Osteoblast (primary cell): ENCODE results near the gene OR7D4. TPM values are rescaled to one million over a fixed set of nuclear protein-coding genes. Genes with fewer than 3 reads are reported as not detected.
"Not testable (repeated sequence)": the region's sequence is repeated elsewhere in the genome, so short reads cannot be mapped to it uniquely, and the experiment has no call there.

Experiments used
- DNase-seq: peaks from one replicate; pipeline ENCODE4 v3.0.0; 2011; ENCODE audit warnings: low spot score, mixed read lengths; ENCODE audit not compliant: insufficient read length; ENCODE audit errors: missing footprints
- H2AFZ ChIP-seq: 2 replicates; pipeline ENCODE4 v1.6.0; 2011; ENCODE audit warnings: mild to moderate bottlenecking, low read length
- H3K27ac ChIP-seq: 2 replicates; pipeline ENCODE4 v1.5.1; 2011; ENCODE audit warnings: mild to moderate bottlenecking, low read depth, low read length, moderate library complexity
- H3K27me3 ChIP-seq: 2 replicates; pipeline ENCODE4 v1.6.0; 2012; ENCODE audit warnings: mild to moderate bottlenecking, control low read depth, inconsistent platforms, low read length, moderate library complexity; ENCODE audit not compliant: insufficient read depth
- H3K36me3 ChIP-seq: 2 replicates; pipeline ENCODE4 v1.5.1; 2011; ENCODE audit warnings: mild to moderate bottlenecking, low read length, control low read depth, moderate library complexity; ENCODE audit not compliant: insufficient read depth
- H3K4me1 ChIP-seq: 2 replicates; pipeline ENCODE4 v1.5.1; 2011; ENCODE audit warnings: mild to moderate bottlenecking, low read length, control low read depth, moderate library complexity; ENCODE audit not compliant: insufficient read depth
- H3K4me2 ChIP-seq: 2 replicates; pipeline ENCODE4 v1.6.0; 2011; ENCODE audit warnings: mild to moderate bottlenecking, low read length; ENCODE audit not compliant: insufficient read depth
- H3K4me3 ChIP-seq: fragments of 200-600 bp; sonication (generic); 3 replicates; pipeline ENCODE4 v1.5.1; 2012; ENCODE audit warnings: mild to moderate bottlenecking, low read length, inconsistent platforms; ENCODE audit not compliant: insufficient read depth
- H3K79me2 ChIP-seq: 2 replicates; pipeline ENCODE4 v1.6.0; 2012; ENCODE audit warnings: mild to moderate bottlenecking, low read length, control low read depth, inconsistent platforms; ENCODE audit not compliant: insufficient read depth
- H3K9me3 ChIP-seq: 2 replicates; pipeline ENCODE4 v1.5.1; 2011; ENCODE audit warnings: low read depth, low read length, control low read depth
- H4K20me1 ChIP-seq: 2 replicates; pipeline ENCODE4 v1.6.0; 2012; ENCODE audit warnings: mild to moderate bottlenecking, low read length, control low read depth; ENCODE audit not compliant: insufficient read depth
- total RNA-seq: library from RNA; depleted of rRNA; stranded (reverse); fragments of >200 nt; gene quantifications from 2 replicates; pipeline ENCODE4 v1.2.3, GENCODE V29; 2012
- TF ChIP-seq, protein P1 (sequence below): IDR thresholded peaks from 2 replicates; pipeline ENCODE4 v1.5.1; 2011; ENCODE audit warnings: mild to moderate bottlenecking, low read depth, low read length, moderate library complexity; ENCODE audit errors: extremely low read depth

Gene OR7D4
- not detected in 2 replicates for total RNA-seq

DNA sequence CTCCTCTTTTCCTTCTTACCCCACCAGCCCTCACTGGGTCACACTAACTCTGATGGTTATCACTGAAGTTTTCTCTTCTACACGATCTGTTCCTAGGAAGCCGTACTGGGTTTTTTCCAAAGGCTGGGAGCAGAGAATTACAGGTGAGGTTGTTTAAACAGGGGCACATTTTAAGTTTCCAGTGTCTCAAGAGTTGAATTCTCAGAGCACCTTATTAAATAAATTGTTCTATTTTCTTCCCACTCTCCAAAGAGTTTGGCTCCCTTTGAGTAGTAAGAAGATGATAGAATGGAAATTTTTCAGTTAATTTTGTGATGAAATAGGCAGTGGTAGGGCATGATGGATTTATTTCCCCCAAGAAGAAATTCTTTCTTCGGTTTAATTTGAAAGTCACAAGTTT lies at the start of gene OR7D4:
OR7D4 (minus strand) TSS at position 101 of the 400 bp plus-strand sequence. CDS start 4,752 bp downstream, outside the sequence.
- Histone ChIP-seq H2AFZ (no peak within 1 kb of the TSS), H3K9me3 (no peaks in the 10 kb centered on the region), H3K27me3 (no peaks in the 10 kb centered on the region), H4K20me1 (no peaks in the 10 kb centered on the region), H3K79me2 (no peaks in the 10 kb centered on the region), H3K4me2 (no peak within 1 kb of the TSS), H3K27ac (no peak within 1 kb of the TSS), H3K4me3 (no peak within 1 kb of the TSS), H3K36me3 (no peaks in the 10 kb centered on the region), H3K4me1 (no peaks in the 10 kb centered on the region)
- TF ChIP-seq, protein P1, sequence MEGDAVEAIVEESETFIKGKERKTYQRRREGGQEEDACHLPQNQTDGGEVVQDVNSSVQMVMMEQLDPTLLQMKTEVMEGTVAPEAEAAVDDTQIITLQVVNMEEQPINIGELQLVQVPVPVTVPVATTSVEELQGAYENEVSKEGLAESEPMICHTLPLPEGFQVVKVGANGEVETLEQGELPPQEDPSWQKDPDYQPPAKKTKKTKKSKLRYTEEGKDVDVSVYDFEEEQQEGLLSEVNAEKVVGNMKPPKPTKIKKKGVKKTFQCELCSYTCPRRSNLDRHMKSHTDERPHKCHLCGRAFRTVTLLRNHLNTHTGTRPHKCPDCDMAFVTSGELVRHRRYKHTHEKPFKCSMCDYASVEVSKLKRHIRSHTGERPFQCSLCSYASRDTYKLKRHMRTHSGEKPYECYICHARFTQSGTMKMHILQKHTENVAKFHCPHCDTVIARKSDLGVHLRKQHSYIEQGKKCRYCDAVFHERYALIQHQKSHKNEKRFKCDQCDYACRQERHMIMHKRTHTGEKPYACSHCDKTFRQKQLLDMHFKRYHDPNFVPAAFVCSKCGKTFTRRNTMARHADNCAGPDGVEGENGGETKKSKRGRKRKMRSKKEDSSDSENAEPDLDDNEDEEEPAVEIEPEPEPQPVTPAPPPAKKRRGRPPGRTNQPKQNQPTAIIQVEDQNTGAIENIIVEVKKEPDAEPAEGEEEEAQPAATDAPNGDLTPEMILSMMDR, result no peak
- no peak for DNase-seq

- Histone ChIP-seq H3K27me3 (no peaks in the 10 kb centered on the region), H3K79me2 (no peaks in the 10 kb centered on the region), H2AFZ (no peak overlapping the region), H3K9me3 (no peaks in the 10 kb centered on the region), H4K20me1 (no peaks in the 10 kb centered on the region), H3K4me1 (no peaks in the 10 kb centered on the region), H3K27ac (no peak overlapping the region), H3K4me3 (no peak overlapping the region), H3K36me3 (no peaks in the 10 kb centered on the region), H3K4me2 (no peak overlapping the region)
- TF ChIP-seq, protein P1, result no peak
- DNase-seq, result no peak
Measured at GRCh38 chr19:9251236-9251635, 31.8 kb upstream of the OR7D4 start.

DNA sequence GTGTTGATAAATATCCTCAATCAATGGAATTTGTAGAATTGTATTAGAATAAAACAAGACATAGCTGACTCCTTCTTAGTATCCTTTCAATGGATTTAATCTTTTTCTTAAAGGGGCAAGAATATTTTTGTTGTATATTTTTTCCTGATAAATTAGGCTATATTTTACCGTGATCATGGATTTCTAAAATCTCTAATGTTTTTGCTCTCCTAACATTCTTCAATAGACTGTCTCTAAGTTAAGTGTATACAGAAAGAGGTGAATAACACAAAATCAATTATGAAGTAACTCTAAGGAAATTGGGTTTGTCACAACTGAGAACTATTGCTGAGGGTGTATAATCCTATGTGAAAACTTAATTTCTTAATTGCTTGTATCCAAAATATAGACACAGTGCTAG lies 31.2 kb upstream of the OR7D4 start, which contains the start of gene OR7E24:
OR7E24 (plus strand) TSS at position 301 of the 400 bp plus-strand sequence. CDS start 114 bp downstream, outside the sequence.
- TF ChIP-seq, protein P1, result no peak
- H3K4me1 ChIP-seq, result no peaks in the 10 kb centered on the region

DNA sequence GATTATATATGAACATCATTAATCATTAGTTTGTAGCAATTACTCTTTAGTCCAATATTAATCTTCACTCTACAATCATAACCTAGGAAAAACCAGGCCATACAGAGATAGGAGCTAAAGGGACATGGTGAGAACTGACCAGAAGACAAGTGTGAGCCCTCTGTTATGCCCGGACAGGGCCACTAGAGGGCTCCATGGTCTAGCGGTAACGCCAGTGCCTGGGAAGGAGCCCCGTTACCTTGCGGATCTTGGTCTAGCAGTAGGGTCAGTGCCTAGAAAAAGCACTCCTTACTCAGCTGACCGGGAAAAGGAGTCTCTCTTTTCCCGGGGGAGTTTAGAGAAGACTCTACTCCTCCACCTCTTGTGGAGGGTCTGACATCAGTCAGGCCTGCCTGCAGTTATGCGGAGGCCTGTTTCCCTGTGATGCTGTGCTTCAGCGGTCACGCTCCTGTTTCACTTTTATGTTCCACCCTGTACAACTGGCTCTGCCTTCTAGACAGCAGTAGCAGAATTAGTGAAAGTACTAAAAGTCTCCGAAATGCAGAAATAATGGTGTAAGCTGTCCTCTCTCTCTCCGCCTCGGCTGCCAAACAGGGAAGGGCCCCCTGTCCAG lies 13.8 kb downstream of the OR7D4 start:
- H3K79me2 ChIP-seq, result no peaks in the 10 kb centered on the region
- TF ChIP-seq, protein P1, result peak; percentile 83
- no peaks in the 10 kb centered on the region for H4K20me1 ChIP-seq
- no peak for DNase-seq
- H3K36me3 ChIP-seq, result no peaks in the 10 kb centered on the region
- H3K9me3 ChIP-seq, result no peaks in the 10 kb centered on the region
- no peak overlapping the region for H3K27ac ChIP-seq
- no peaks in the 10 kb centered on the region for H3K27me3 ChIP-seq
- peak overlapping the region; percentile 66 for H3K4me3 ChIP-seq
- no peaks in the 10 kb centered on the region for H3K4me1 ChIP-seq
- peak overlapping the region; percentile 96 for H2AFZ ChIP-seq
- H3K4me2 ChIP-seq, result peak overlapping the region; percentile 82

More for the DNA sequence above, 31.2 kb upstream of the OR7D4 start, which contains the start of gene OR7E24:
- no peak for DNase-seq
- H4K20me1 ChIP-seq, result no peaks in the 10 kb centered on the region
- no peaks in the 10 kb centered on the region for H3K36me3 ChIP-seq
- no peaks in the 10 kb centered on the region for H3K27me3 ChIP-seq
- no peaks in the 10 kb centered on the region for H3K9me3 ChIP-seq
- no peaks in the 10 kb centered on the region for H3K79me2 ChIP-seq
- H3K4me2 ChIP-seq, result no peak within 1 kb of the TSS
- H3K4me3 ChIP-seq, result no peak within 1 kb of the TSS
- no peak within 1 kb of the TSS for H3K27ac ChIP-seq
- no peak within 1 kb of the TSS for H2AFZ ChIP-seq

GRCh38 chr19:9198044-9198443 lies 21.3 kb downstream of the OR7D4 start:
- not testable (repeated sequence) for H3K27ac ChIP-seq, H3K36me3 ChIP-seq, H3K27me3 ChIP-seq, H3K9me3 ChIP-seq, H3K79me2 ChIP-seq, H3K4me2 ChIP-seq, DNase-seq, H3K4me1 ChIP-seq, H3K4me3 ChIP-seq, H2AFZ ChIP-seq, H4K20me1 ChIP-seq
